HCT116 (cell line): ENCODE results near the gene IL1RAP. TPM values are rescaled to one million over a fixed set of nuclear protein-coding genes. Genes with fewer than 3 reads are reported as not detected.

Experiments used
- ATAC-seq: fragments of 200-7000 bp; cut with Tn5 transposase; 2 replicates; pipeline ENCODE4 v1.9.1; 2020; ENCODE audit warnings: mild to moderate bottlenecking, moderate library complexity
- BruUV-seq: library from RNA; stranded (reverse); fragments of 400-500 nt; replicated peaks from 2 replicates; lab custom pipeline; 2021; lab: Mats Ljungman, UMichigan
- CTCF ChIA-PET: fragments of 300-600 bp; sonication (Branson Sonifier 250); formaldehyde crosslinking; loops from one replicate; lab custom pipeline; 2021; ENCODE audit warnings: antibody characterized with exemption; lab: Charles Lee
- POLR2A ChIA-PET: fragments of 300-600, 350-600 bp; sonication (Branson Sonifier 250); formaldehyde crosslinking; loops from one replicate; lab custom pipeline; 2021; ENCODE audit warnings: antibody characterized with exemption; lab: Charles Lee
- RAD21 ChIA-PET, 2 experiments: fragments of 300-600 bp; sonication (Branson Sonifier 250); formaldehyde crosslinking; loops; one replicate each; lab custom pipeline; 2023; ENCODE audit warnings: low total read pairs in 2 of 2; ENCODE audit not compliant: uncharacterized antibody in 2 of 2, unreplicated experiment in 2 of 2, low non-redundant PET in 1 of 2; lab: Charles Lee
- DNase-seq: peaks from one replicate; pipeline ENCODE4 v3.0.0-alpha.2; 2010; ENCODE audit warnings: low read depth, low spot score
- H2AFZ ChIP-seq: fragments of 200-600 bp; shearing (Covaris generic), sonication (generic); 2 replicates; pipeline ENCODE4 v1.6.1; 2017; ENCODE audit warnings: low read depth, mixed run types, mixed read lengths, antibody characterized with exemption, low read length; ENCODE audit not compliant: poor library complexity, severe bottlenecking
- H3K27ac ChIP-seq: 2 replicates; pipeline ENCODE4 v1.5.1; 2012; ENCODE audit warnings: low read depth, low read length
- H3K27me3 ChIP-seq: fragments of 200-600 bp; sonication (generic); 2 replicates; pipeline ENCODE4 v1.6.1; 2016; ENCODE audit warnings: mixed run types, low read length, mixed read lengths; ENCODE audit not compliant: insufficient read depth
- H3K36me3 ChIP-seq, 2 experiments: fragments of 200-500 bp in 1 of 2; fragments of 200-600 bp in 1 of 2; sonication (Bioruptor generic) in 1 of 2; sonication (generic) in 1 of 2; 2 replicates each; pipeline versions ENCODE4 v1.5.1 to v1.6.1; 2014 to 2016; ENCODE audit warnings: low read length in 2 of 2, inconsistent platforms in 1 of 2, mixed read lengths in 1 of 2, mixed run types in 1 of 2; ENCODE audit not compliant: insufficient read depth in 2 of 2, control insufficient read depth in 1 of 2
- H3K4me1 ChIP-seq, 2 experiments: fragments of 200-600 bp in 1 of 2; sonication (generic) in 1 of 2; 2 replicates each; pipeline versions ENCODE4 v1.5.1 to v1.6.1; 2012 to 2017; ENCODE audit warnings: low read length in 2 of 2, inconsistent platforms in 1 of 2, mild to moderate bottlenecking in 1 of 2, mixed read lengths in 1 of 2, mixed run types in 1 of 2, moderate library complexity in 1 of 2; ENCODE audit not compliant: insufficient read depth in 2 of 2, control insufficient read depth in 1 of 2
- H3K4me2 ChIP-seq: fragments of 200-600 bp; sonication (generic); 2 replicates; pipeline ENCODE4 v1.6.1; 2017; ENCODE audit warnings: mixed run types, low read length, mixed read lengths
- H3K4me3 ChIP-seq, 2 experiments: fragments of 200-600 bp in 1 of 2; sonication (generic) in 1 of 2; replicated peaks in 1 of 2; 2 replicates each; pipeline ENCODE4 v1.5.1; 2011 to 2016; ENCODE audit warnings: low read length in 2 of 2, control low read depth in 1 of 2, low read depth in 1 of 2, mild to moderate bottlenecking in 1 of 2, mixed read lengths in 1 of 2, mixed run types in 1 of 2
- H3K79me2 ChIP-seq: fragments of 200-600 bp; sonication (generic); 2 replicates; pipeline ENCODE4 v1.6.1; 2017; ENCODE audit warnings: mild to moderate bottlenecking, mixed run types, low read length, moderate library complexity, mixed read lengths; ENCODE audit not compliant: insufficient read depth
- H3K9ac ChIP-seq: fragments of 200-600 bp; sonication (generic); 2 replicates; pipeline ENCODE4 v1.6.1; 2016; ENCODE audit warnings: low read length, mixed read lengths
- H3K9me2 ChIP-seq: fragments of 200-600 bp; sonication (generic), shearing (Covaris generic); 2 replicates; pipeline ENCODE4 v1.6.1; 2017; ENCODE audit warnings: mixed run types, mild to moderate bottlenecking, moderate library complexity; ENCODE audit not compliant: insufficient read depth
- H3K9me3 ChIP-seq, 2 experiments: fragments of 200-500 bp in 1 of 2; fragments of 200-600 bp in 1 of 2; sonication (Bioruptor generic) in 1 of 2; sonication (generic) in 1 of 2; 2 replicates each; pipeline ENCODE4 v1.6.1; 2014 to 2017; ENCODE audit warnings: low read length in 2 of 2, mixed read lengths in 2 of 2, inconsistent platforms in 1 of 2, low read depth in 1 of 2, mild to moderate bottlenecking in 1 of 2, mixed run types in 1 of 2, moderate library complexity in 1 of 2; ENCODE audit not compliant: control insufficient read depth in 1 of 2, insufficient read depth in 1 of 2
- H4K20me1 ChIP-seq: fragments of 200-600 bp; sonication (generic), shearing (Covaris generic); 2 replicates; pipeline ENCODE4 v1.6.1; 2017; ENCODE audit warnings: mixed run types, mild to moderate bottlenecking, moderate library complexity; ENCODE audit not compliant: insufficient read depth
- ATF3 ChIP-seq: IDR thresholded peaks from 2 replicates; pipeline ENCODE4 v1.6.1; 2012
- EZH2phosphoT487 ChIP-seq: fragments of 200-600 bp; IDR thresholded peaks from 2 replicates; pipeline ENCODE4 v1.6.1; 2018; ENCODE audit warnings: antibody characterized with exemption, borderline replicate concordance
- FOSL1 ChIP-seq: IDR thresholded peaks from 2 replicates; pipeline ENCODE4 v1.6.1; 2012; ENCODE audit warnings: low read depth
- JUND ChIP-seq: IDR thresholded peaks from 2 replicates; pipeline ENCODE4 v1.6.1; 2012
- SP1 ChIP-seq: IDR thresholded peaks from 2 replicates; pipeline ENCODE4 v1.6.1; 2012; ENCODE audit warnings: low read depth
- intact Hi-C: fragments of 100-400 bp; cut with micrococcal nuclease; formaldehyde crosslinking; loops from 2 replicates; pipeline ENCODE4 v1.10.0; 2022
- total RNA-seq: library from RNA; stranded (reverse); gene quantifications from one replicate; pipeline ENCODE4 v1.2.1, GENCODE V29; 2021; ENCODE audit not compliant: unreplicated experiment

The IL1RAP gene
- total RNA-seq, 1 experiment from 2014 or later, result 5.8 TPM

- Histone ChIP-seq H3K4me1 (no peaks in the 10 kb centered on the region), H3K9me2 (no peaks in the 10 kb centered on the region), H2AFZ (no peak overlapping the region), H3K36me3 (no peaks in the 10 kb centered on the region), H3K9ac (no peak overlapping the region), H3K27ac (no peak overlapping the region), H3K4me2 (no peak overlapping the region), H3K9me3 (no peaks in the 10 kb centered on the region), H3K4me3 (no peak overlapping the region), H3K79me2 (no peaks in the 10 kb centered on the region), H4K20me1 (no peaks in the 10 kb centered on the region), H3K27me3 (no peaks in the 10 kb centered on the region)
- no peak for TF ChIP-seq JUND
- TF ChIP-seq FOSL1, result no peak
- TF ChIP-seq ATF3, result no peak
- TF ChIP-seq SP1, result no peak
- BruUV-seq, result no TSS peak
- ChIA-PET POLR2A (no interaction called here), CTCF (no interaction called here), RAD21 (no interaction called here)
- ATAC-seq (no peak), DNase-seq (no peak)
- intact Hi-C loops, result no loop called here
These were observed 11.1 kb downstream of the IL1RAP start for GRCh38 chr3:190524942-190525341.

- Histone ChIP-seq H3K4me2 (no peak overlapping the region), H3K9me3 (no peaks in the 10 kb centered on the region), H3K79me2 (no peaks in the 10 kb centered on the region), H3K27ac (no peak overlapping the region), H3K36me3 (no peaks in the 10 kb centered on the region), H3K4me1 (no peaks in the 10 kb centered on the region), H3K9ac (no peak overlapping the region), H3K4me3 (no peak overlapping the region), H2AFZ (no peak overlapping the region), H3K27me3 (no peaks in the 10 kb centered on the region), H4K20me1 (no peaks in the 10 kb centered on the region), H3K9me2 (no peaks in the 10 kb centered on the region)
- RAD21 ChIA-PET, result no interaction called here
- no peak for ATAC-seq
- intact Hi-C loops, result no loop called here
- BruUV-seq, result no TSS peak
- TF ChIP-seq EZH2phosphoT487, result no peak
- CTCF ChIA-PET, result no interaction called here
- POLR2A ChIA-PET, result no interaction called here
- no peak for DNase-seq
These were observed 11.7 kb downstream of the IL1RAP start for GRCh38 chr3:190525634-190526033.
